Keratinocyte (primary cell): ENCODE results near the gene ATE1. TPM values are rescaled to one million over a fixed set of nuclear protein-coding genes. Genes with fewer than 3 reads are reported as not detected.
"Not testable (repeated sequence)": the region's sequence is repeated elsewhere in the genome, so short reads cannot be mapped to it uniquely, and the experiment has no call there.

Experiments used
- DNase-seq: peaks from one replicate; pipeline ENCODE4 v3.0.0-alpha.2; 2011; ENCODE audit warnings: low read depth, missing footprints, low spot score
- FAIRE-seq: peaks from 2 replicates; lab custom pipeline; 2011; peaks lifted over from hg19 to GRCh38; lab: Jason Lieb, UNC
- H2AFZ ChIP-seq: 2 replicates; pipeline ENCODE4 v1.6.0; 2012; ENCODE audit warnings: low read length, control low read depth, inconsistent platforms; ENCODE audit not compliant: control insufficient read depth
- H3K27ac ChIP-seq: 2 replicates; pipeline ENCODE4 v1.5.1; 2011; ENCODE audit warnings: low read length; ENCODE audit not compliant: control insufficient read depth, insufficient read depth
- H3K27me3 ChIP-seq: 3 replicates; pipeline ENCODE4 v1.6.0; 2011; ENCODE audit warnings: low read length; ENCODE audit not compliant: control insufficient read depth, insufficient read depth; ENCODE audit errors: extremely low read depth
- H3K36me3 ChIP-seq, 2 experiments: 2 replicates in 1 of 2; 3 replicates in 1 of 2; pipeline ENCODE4 v1.5.1; 2011; ENCODE audit warnings: low read length in 2 of 2, mild to moderate bottlenecking in 1 of 2; ENCODE audit not compliant: control insufficient read depth in 2 of 2, insufficient read depth in 2 of 2; ENCODE audit errors: extremely low read depth in 1 of 2
- H3K4me1 ChIP-seq: 3 replicates; pipeline ENCODE4 v1.5.1; 2011; ENCODE audit warnings: low read length; ENCODE audit not compliant: control insufficient read depth, insufficient read depth; ENCODE audit errors: extremely low read depth
- H3K4me2 ChIP-seq: 3 replicates; pipeline ENCODE4 v1.6.0; 2011; ENCODE audit warnings: low read depth, low read length; ENCODE audit not compliant: control insufficient read depth, insufficient read depth; ENCODE audit errors: extremely low read depth
- H3K4me3 ChIP-seq, 3 experiments: fragments of 200-600 bp in 1 of 3; sonication (generic) in 1 of 3; 2 replicates in 2 of 3; 3 replicates in 1 of 3; pipeline ENCODE4 v1.5.1; 2011 to 2016; ENCODE audit warnings: low read length in 3 of 3, mild to moderate bottlenecking in 3 of 3, control low read depth in 2 of 3, inconsistent platforms in 1 of 3, low read depth in 1 of 3, mixed read lengths in 1 of 3, mixed run types in 1 of 3, moderate library complexity in 1 of 3; ENCODE audit not compliant: control insufficient read depth in 2 of 3, insufficient read depth in 2 of 3; ENCODE audit errors: extremely low read depth in 1 of 3
- H3K79me2 ChIP-seq: 2 replicates; pipeline ENCODE4 v1.6.0; 2012; ENCODE audit warnings: low read length; ENCODE audit not compliant: control insufficient read depth, insufficient read depth
- H3K9ac ChIP-seq: 3 replicates; pipeline ENCODE4 v1.6.0; 2011; ENCODE audit warnings: low read length; ENCODE audit not compliant: control insufficient read depth, insufficient read depth; ENCODE audit errors: extremely low read depth
- H3K9me1 ChIP-seq: 3 replicates; pipeline ENCODE4 v1.6.0; 2011; ENCODE audit warnings: low read length; ENCODE audit not compliant: control insufficient read depth, insufficient read depth; ENCODE audit errors: extremely low read depth
- H3K9me3 ChIP-seq: 2 replicates; pipeline ENCODE4 v1.5.1; 2012; ENCODE audit warnings: low read depth, low read length; ENCODE audit not compliant: control insufficient read depth
- H4K20me1 ChIP-seq: 3 replicates; pipeline ENCODE4 v1.6.0; 2011; ENCODE audit warnings: low read length; ENCODE audit not compliant: control insufficient read depth, insufficient read depth; ENCODE audit errors: extremely low read depth
- CTCF ChIP-seq, 3 experiments: IDR thresholded peaks in 1 of 3; conservative IDR thresholded peaks in 1 of 3; optimal IDR thresholded peaks in 1 of 3; 2 replicates in 2 of 3; 3 replicates in 1 of 3; pipeline versions ENCODE3 to v1.5.1; 2011; ENCODE audit warnings: low read length in 3 of 3, mild to moderate bottlenecking in 3 of 3, moderate library complexity in 2 of 3, control low read depth in 1 of 3, inconsistent platforms in 1 of 3; ENCODE audit not compliant: insufficient read depth in 2 of 3; ENCODE audit errors: extremely low read depth in 1 of 3
- EZH2 ChIP-seq: IDR thresholded peaks from one replicate; pipeline ENCODE4 v1.6.1; 2012; ENCODE audit warnings: inconsistent platforms, mild to moderate bottlenecking, low read length, moderate library complexity
- dilution Hi-C: fragments of 300-500 bp; cut with MboI; formaldehyde crosslinking; loops from one replicate; pipeline ENCODE4 v1.7.0; 2020; ENCODE audit warnings: low sequenced_read_pairs; ENCODE audit not compliant: extremely low pct_ligation_motif_present
- polyA plus RNA-seq, 5 experiments: library from polyadenylated mRNA; depleted of rRNA in 3 of 5; stranded (reverse) in 3 of 5; stranded (forward) in 1 of 5; unstranded in 1 of 5; fragments of >200 nt; gene quantifications; 1 replicate in 1 of 5; 2 replicates in 3 of 5; 3 replicates in 1 of 5; pipeline versions ENCODE4 v1.2.1 to v1.2.3, GENCODE V29; 2011 to 2012; ENCODE audit warnings: missing spikeins in 2 of 5, low read depth in 1 of 5, low replicate concordance in 1 of 5

The ATE1 gene
- polyA plus RNA-seq, 1 donor (not counting 4 experiments of a cell fraction or from before 2014, with no cell fraction given), result 14.9 TPM

DNA sequence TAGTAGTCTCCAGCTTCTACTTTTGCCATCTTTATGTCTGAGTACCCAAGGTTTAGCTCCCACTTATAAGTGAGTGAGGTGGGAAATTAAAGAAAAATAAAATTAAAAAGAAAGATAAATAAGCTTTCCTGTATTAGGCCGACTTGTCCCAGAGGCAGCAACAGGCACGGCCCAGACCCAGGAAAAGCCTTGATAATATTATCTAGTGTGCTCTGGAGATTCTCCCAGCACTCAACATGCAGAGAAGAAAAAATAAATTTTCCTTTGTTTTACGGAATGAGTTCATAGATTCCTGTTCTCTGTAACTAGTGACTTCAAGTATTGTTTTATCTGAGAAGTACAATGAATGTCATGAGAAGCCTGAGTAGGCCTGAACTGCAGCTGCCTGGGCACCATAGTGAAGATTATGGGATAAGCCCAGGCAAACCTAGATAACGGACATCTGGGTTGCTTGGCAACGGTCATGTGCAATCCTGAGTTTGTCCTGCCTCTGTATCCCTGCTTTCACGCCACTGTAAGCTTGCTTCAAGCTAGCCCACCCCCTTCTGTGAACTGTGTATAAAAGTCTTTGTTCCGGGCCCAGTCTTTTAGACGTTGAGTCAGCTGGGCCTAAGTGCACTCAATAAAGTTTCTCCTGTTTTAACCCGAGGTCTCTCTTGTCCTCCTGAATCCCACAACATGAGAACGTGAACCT is 6.4 kb downstream of the ATE1 start:
- Histone ChIP-seq H3K79me2 (peaks cover 15% of the 10 kb centered on the region), H3K4me3 (no peak overlapping the region), H2AFZ (no peak overlapping the region), H3K9me3 (no peaks in the 10 kb centered on the region), H3K4me1 (no peaks in the 10 kb centered on the region), H3K36me3 (peaks cover 4 to 7% of the 10 kb centered on the region in 2 experiments), H3K27me3 (no peaks in the 10 kb centered on the region), H3K4me2 (no peak overlapping the region), H3K9me1 (no peaks in the 10 kb centered on the region), H3K9ac (no peak overlapping the region), H4K20me1 (no peaks in the 10 kb centered on the region), H3K27ac (no peak overlapping the region)
- DNase-seq (no peak), FAIRE-seq (no peak)
- dilution Hi-C loops, result no loop called here
- TF ChIP-seq CTCF (optimal IDR thresholded peaks at IDR 0.05 in 1 of 3, IDR thresholded peaks at IDR 0.05 in 1 of 3, conservative IDR thresholded peaks at IDR 0.05 in 1 of 3; ENCODE audit: extremely low read depth in 1 of 3, insufficient read depth in 2 of 3, low read length in 3 of 3) (no peak), EZH2 (no peak)

- Histone ChIP-seq H2AFZ (no peak overlapping the region), H3K79me2 (no peaks in the 10 kb centered on the region), H4K20me1 (no peaks in the 10 kb centered on the region), H3K9me1 (no peaks in the 10 kb centered on the region), H3K4me2 (no peak overlapping the region), H3K36me3 (peaks cover 6 to 7% of the 10 kb centered on the region in 2 experiments), H3K4me1 (no peaks in the 10 kb centered on the region), H3K9me3 (no peaks in the 10 kb centered on the region), H3K27ac (no peak overlapping the region), H3K9ac (no peak overlapping the region), H3K27me3 (no peaks in the 10 kb centered on the region), H3K4me3 (no peak overlapping the region)
- DNase-seq (no peak), FAIRE-seq (no peak)
- no peak for TF ChIP-seq EZH2
- TF ChIP-seq CTCF (optimal IDR thresholded peaks at IDR 0.05 in 1 of 3, IDR thresholded peaks at IDR 0.05 in 1 of 3, conservative IDR thresholded peaks at IDR 0.05 in 1 of 3; ENCODE audit: extremely low read depth in 1 of 3, insufficient read depth in 2 of 3, low read length in 3 of 3), result no peak
- dilution Hi-C loops, result no loop called here
Measured at GRCh38 chr10:121919666-121920065, 8.2 kb downstream of the ATE1 start.

- H3K79me2 ChIP-seq, H3K4me3 ChIP-seq, H3K9ac ChIP-seq, H2AFZ ChIP-seq, FAIRE-seq, H3K4me2 ChIP-seq, H3K36me3 ChIP-seq, H3K4me1 ChIP-seq, H3K27ac ChIP-seq, dilution Hi-C loops, H3K27me3 ChIP-seq, H4K20me1 ChIP-seq, H3K9me1 ChIP-seq, DNase-seq, H3K9me3 ChIP-seq: not testable (repeated sequence)
Measured at GRCh38 chr10:121918800-121919199, 9.0 kb downstream of the ATE1 start.
